GM19397 (cell line): ENCODE measurements around the gene TRA2B.

Experiments
- ATAC-seq: cut with Tn5 transposase; IDR thresholded peaks from one replicate; pipeline ENCODE4 v1.9.1; 2021; ENCODE audit warnings: mild to moderate bottlenecking, moderate library complexity; ENCODE audit not compliant: unreplicated experiment

The TRA2B gene

GRCh38 chr3:185954366-185954723, 16.5 kb upstream of the TRA2B start:
- no peak for ATAC-seq

DNA sequence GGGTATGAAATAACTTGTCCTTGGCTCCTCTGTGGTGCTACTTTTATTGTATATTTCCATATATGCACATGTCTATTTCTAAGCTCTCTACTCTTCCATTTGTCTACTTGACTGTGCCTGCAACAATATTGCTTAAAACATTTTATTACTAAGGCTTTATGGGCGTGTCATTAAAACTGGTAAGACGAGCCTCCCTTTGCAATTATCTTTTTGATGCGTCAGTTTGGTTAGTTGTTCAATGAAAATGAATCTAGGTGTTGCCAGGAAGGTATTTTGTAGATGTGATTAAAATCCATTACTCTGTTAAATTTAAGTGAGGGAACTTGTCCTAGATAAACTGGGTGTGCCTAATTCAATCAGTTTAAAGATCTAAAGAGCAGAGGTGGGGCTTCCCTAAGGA, 12.9 kb upstream of the TRA2B start:
- no peak for ATAC-seq

GRCh38 chr3:185949515-185949914, 11.7 kb upstream of the TRA2B start:
- no peak for ATAC-seq

GRCh38 chr3:185948292-185948691, 10.5 kb upstream of the TRA2B start:
- ATAC-seq = no peak

DNA sequence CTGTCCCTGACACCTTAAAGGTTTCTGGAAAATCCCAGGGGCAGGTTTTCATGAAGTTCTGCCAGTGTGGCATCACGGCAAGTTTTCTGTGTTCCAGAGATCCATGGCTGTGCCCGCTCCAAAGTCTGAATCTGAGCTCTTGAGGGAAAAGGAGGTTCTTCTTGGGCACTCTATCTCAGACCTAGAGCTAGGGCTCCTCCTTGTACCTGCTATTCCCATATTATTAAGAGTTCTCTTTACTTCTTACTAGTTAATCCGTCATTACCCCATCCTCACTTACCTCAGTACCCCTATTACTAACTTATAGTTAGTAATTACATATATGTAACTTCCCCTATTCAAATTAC, 5.9 kb upstream of the TRA2B start:
- ATAC-seq = peak; percentile 10

GRCh38 chr3:185942907-185943759, 5.3 kb upstream of the TRA2B start:
- ATAC-seq = peak; percentile 76

- ATAC-seq = no peak
Measured at GRCh38 chr3:185942396-185942795, 4.6 kb upstream of the TRA2B start.

- no peak for ATAC-seq
Measured at GRCh38 chr3:185940951-185941350, 3.1 kb upstream of the TRA2B start.

DNA sequence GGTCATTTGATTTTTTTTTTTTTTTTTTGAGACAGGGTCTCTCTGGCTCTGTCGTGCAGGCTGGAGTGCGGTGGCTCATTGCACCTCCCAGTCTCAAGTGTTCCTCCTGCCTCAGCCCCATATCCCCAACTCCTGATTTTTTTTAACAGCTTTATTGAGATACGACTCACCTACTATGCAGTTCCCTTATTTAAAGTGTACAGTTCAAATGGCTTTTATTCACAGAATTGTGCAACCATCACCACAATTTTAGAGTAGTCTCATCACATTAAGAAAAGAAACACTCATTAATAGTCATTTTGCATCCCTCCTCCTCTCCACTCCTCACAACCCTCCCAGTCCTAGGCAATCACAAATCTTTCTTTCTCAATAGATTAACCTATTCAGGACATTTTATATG, 1.9 kb upstream of the TRA2B start:
- ATAC-seq = no peak

GRCh38 chr3:185936814-185937688, 763 bp downstream of the TRA2B start:
- peak; percentile 39 for ATAC-seq

- ATAC-seq = no peak
Measured at GRCh38 chr3:185936273-185936629, 1.6 kb downstream of the TRA2B start.

- ATAC-seq = no peak
Measured at GRCh38 chr3:185935465-185936272, 2.1 kb downstream of the TRA2B start.

DNA sequence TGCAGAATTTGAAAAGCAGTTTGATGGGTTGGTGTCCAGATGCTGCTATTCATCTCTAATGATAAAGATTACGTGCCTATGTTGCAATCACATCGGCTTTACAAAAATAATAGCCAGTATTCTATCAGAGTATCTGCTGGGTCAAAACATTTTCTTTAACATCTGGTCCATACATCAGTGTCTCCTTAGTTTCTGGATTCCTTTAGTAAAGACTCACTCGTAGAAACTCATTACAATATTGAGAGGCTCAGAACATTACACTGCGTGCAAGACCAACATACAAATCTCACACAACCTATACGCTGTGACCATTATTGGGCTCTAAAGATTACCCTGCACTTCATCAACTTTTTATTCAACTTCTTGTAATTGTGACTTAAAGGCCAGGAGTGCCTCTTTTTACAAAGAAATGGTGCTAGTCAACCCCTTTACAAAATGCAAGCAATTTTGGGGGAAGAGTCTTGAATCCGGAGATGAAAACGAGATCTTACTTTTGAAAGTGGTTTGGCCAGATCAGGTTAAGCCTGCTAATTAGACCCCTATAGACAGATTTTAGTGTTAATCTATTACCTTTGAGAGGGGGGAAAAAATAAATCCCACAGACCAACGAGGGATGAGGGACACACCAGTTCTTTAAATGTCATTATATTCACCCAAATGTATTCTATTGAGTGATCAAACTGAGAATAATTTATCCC, 2.9 kb downstream of the TRA2B start:
- ATAC-seq = no peak

- ATAC-seq = no peak
Measured at GRCh38 chr3:185934174-185934557, 3.6 kb downstream of the TRA2B start.

DNA sequence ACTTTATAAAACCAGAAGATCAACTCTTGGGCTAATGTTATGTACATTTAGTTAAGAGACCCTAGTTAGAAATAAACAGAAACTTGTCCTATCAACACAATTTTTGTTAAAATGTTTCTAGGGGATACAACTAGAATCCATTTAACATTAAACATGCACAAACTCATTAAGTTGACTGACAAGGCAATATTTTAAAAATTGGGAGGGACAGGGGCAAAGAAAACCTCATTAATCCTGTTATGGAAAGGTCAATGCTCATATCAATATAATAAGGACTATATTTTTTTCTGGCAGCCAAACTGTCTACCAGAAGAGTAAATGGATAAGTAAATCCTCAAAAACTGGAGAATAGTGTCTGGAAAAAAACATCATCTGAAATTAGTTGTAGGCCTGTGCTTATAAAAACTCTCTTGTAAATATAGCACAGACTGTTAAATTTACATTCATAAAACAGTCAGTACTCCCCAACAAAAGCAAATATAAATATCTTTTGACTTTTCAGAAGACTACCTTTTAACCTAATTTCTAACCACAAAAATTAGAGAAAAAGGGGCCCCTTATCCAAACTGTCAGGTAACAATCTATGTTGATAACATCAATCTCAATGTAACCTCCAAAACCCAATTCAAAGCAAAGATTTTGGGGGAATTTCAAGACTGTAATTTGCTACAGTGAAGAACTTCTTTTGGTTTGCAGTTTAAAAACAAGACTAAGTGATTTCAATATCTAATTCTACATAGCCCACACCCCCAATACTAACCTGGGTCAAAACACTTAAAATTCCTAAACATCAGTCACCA, 4.2 kb downstream of the TRA2B start:
- ATAC-seq = no peak

GRCh38 chr3:185931777-185932612, 5.8 kb downstream of the TRA2B start:
- ATAC-seq = no peak

DNA sequence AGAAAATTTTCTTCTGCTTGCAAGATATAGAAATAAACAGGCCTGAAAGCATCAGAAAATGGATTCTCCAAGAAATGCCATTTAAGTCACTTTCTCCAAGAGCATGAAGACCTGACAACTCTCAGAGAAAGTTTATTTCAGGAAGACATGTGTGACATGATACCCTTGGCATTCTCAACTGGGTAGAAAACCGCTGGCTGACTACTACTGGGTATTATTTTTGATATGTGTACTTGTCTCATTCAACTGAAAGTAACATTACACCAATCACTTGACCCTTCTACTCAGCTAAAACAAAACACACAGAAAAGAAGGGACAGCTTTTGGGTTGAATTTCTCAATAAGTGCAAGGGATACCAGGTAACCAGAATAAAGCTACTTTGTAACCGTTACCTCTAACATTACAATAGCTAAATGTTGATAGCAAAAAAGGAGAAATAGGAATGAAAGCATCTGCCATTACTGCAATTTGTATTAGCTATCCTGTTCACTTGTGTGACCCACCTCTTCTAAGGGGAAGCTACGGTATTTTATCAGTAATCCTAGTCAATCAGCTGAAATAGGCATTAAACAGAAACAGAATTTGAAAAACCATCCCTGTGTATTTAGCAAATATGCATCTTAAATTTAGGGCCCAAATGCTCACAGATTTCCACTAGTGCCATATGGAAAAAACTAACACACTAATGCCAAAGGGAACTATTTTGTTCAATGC, 7.3 kb downstream of the TRA2B start:
- ATAC-seq = no peak
